ENCODE data around the gene LUM. TPM values are rescaled to one million over a fixed set of nuclear protein-coding genes. Genes with fewer than 3 reads are reported as not detected.

The LUM gene
- total RNA-seq, 1 donor from 2014 or later, result 72.9 TPM

DNA sequence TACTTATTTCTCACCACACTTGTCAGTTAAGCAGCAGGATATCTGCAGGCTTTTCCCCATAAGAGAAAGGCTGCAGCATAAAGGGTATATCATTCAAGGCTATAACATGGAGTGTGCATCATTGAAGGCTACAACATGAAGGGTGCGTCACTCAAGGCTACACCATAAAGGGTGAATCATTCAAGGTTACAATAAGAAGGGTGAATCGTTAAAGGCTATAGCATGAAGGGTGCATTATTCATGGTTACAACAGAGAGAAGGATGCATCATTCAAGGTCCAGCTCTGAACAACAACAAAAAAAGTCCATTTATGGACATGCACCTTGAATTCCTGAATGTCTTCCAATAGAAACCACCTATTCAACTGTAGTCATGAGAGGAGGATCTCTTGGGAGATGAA lies 32.8 kb upstream of the LUM start:
- TF ChIP-seq, protein P1, sequence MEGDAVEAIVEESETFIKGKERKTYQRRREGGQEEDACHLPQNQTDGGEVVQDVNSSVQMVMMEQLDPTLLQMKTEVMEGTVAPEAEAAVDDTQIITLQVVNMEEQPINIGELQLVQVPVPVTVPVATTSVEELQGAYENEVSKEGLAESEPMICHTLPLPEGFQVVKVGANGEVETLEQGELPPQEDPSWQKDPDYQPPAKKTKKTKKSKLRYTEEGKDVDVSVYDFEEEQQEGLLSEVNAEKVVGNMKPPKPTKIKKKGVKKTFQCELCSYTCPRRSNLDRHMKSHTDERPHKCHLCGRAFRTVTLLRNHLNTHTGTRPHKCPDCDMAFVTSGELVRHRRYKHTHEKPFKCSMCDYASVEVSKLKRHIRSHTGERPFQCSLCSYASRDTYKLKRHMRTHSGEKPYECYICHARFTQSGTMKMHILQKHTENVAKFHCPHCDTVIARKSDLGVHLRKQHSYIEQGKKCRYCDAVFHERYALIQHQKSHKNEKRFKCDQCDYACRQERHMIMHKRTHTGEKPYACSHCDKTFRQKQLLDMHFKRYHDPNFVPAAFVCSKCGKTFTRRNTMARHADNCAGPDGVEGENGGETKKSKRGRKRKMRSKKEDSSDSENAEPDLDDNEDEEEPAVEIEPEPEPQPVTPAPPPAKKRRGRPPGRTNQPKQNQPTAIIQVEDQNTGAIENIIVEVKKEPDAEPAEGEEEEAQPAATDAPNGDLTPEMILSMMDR (IDR thresholded peaks at IDR 0.05), result no peak
- TF ChIP-seq POLR2A (IDR thresholded peaks at IDR 0.05), result no peak
- no peak for TF ChIP-seq POLR2AphosphoS5 (IDR thresholded peaks at IDR 0.05; ENCODE audit: insufficient read depth in 1 of 2, low read depth in 1 of 2)
- Histone ChIP-seq H3K27ac (no peak overlapping the region), H3K4me1 (peaks cover 29% of the 10 kb centered on the region), H3K4me3 (no peak overlapping the region), H3K27me3 (no peaks in the 10 kb centered on the region), H3K9me3 (no peaks in the 10 kb centered on the region), H3K36me3 (peaks cover 0 to 4% of the 10 kb centered on the region in 2 donors)
- intact Hi-C loops (cut with DNase I), result no loop called here
- DNase-seq (ENCODE audit: extremely low spot score in 2 of 2), result no peak

DNA sequence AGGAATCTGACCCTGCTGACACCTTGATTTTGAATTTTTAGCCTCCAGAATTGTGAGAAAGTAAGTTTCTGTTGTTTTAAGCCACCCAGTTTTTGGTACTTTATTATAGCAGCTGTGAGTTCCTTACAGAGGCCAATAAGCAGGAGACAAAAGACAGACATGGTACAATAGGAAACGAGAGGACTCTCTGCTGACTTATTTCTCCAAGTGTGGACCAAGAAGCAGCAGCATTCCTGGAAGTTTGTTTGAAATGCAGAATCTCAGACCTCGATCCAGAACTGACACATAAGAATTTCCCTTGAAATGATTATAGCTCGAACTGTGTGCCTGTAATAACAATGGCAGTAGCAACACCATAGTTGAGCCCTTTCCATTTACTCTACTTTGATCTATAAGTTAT lies 31.9 kb upstream of the LUM start:
- no peaks in the 10 kb centered on the region for H3K9me3 ChIP-seq
- no peak overlapping the region for H3K4me3 ChIP-seq
- no peaks in the 10 kb centered on the region for H3K27me3 ChIP-seq
- peaks cover 0 to 4% of the 10 kb centered on the region in 2 donors for H3K36me3 ChIP-seq
- H3K27ac ChIP-seq, result peak overlapping the region; percentile 38
- peaks cover 36% of the 10 kb centered on the region for H3K4me1 ChIP-seq
- intact Hi-C loops (cut with DNase I), result no loop called here
- TF ChIP-seq, protein P1 (IDR thresholded peaks at IDR 0.05), result no peak
- TF ChIP-seq POLR2A (IDR thresholded peaks at IDR 0.05) (no peak), POLR2AphosphoS5 (IDR thresholded peaks at IDR 0.05; ENCODE audit: insufficient read depth in 1 of 2, low read depth in 1 of 2) (no peak)
- DNase-seq (ENCODE audit: extremely low spot score in 2 of 2), result no peak

DNA sequence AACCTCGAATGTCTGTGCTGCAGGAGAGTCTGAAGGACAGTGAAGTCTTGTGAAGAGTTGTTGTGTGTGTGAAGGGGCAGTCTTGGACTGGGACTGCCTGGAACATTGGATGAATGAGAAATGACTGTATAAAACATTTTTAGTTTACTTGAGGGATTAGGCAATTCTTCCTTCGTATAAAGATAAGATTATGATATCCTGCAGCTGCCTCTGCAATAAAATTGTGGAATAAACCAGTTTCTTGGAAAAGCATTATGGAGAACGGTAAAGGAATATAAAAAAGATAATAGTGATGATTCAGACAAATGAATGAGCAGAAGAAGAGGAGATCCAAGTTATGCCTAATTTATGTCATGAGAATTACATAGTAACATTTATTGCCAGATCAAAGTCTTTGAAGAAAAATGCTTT lies 30.9 kb upstream of the LUM start:
- H3K27ac ChIP-seq, result peak overlapping the region; percentile 43
- peaks cover 0 to 4% of the 10 kb centered on the region in 2 donors for H3K36me3 ChIP-seq
- H3K27me3 ChIP-seq, result no peaks in the 10 kb centered on the region
- no peak overlapping the region for H3K4me3 ChIP-seq
- DNase-seq (ENCODE audit: extremely low spot score in 2 of 2), result no peak
- H3K4me1 ChIP-seq, result peaks cover 40% of the 10 kb centered on the region
- TF ChIP-seq POLR2AphosphoS5 (IDR thresholded peaks at IDR 0.05; ENCODE audit: insufficient read depth in 1 of 2, low read depth in 1 of 2), result peak; percentile 48 to 71
- TF ChIP-seq, protein P1 (IDR thresholded peaks at IDR 0.05), result no peak
- intact Hi-C loops (cut with DNase I), result no loop called here
- no peaks in the 10 kb centered on the region for H3K9me3 ChIP-seq

DNA sequence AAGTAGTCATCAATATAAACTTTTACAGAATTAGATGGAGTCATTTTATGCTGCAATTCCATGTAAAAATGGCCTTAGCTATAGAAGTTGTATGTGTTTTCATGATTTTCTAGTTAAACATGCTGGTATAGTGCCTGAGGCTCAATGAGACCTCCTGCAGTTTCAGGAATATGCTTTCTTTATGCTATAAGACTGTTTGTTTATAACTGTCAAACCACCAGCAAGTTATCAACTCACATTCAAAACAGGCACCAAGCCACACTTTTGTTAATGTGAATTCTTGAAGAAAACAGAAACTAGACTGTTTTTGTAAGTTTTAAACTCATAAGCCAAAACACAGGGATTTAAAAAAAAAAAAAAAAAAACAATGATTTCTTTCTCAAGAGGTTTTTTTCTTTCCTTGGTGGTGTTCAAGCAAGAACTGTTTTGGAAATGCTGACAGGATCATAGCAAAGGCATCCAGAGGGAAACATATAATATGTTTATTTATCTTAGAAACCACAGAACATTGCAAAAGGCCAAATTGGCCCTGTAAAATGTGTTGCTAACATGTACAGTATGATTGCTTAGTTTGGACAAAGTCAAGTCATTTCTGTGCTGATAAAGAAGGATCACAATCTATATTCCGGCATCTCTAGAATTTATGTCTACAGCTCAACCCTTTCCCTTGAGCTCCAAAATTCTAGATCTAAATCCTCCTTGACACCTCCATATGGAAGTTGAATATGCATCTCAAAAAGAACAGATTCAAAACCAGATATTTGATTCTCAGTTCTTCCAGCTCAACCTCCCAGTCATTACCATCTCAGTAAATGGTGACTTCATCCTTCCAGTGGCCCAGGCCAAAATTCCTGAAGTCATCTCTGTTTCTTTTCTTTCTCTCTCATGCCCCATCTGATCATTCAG lies 29.0 kb upstream of the LUM start:
- TF ChIP-seq POLR2AphosphoS5 (IDR thresholded peaks at IDR 0.05; ENCODE audit: insufficient read depth in 1 of 2, low read depth in 1 of 2), result peak in 1 of 2 donors; percentile 48
- no peak for TF ChIP-seq POLR2A (IDR thresholded peaks at IDR 0.05)
- intact Hi-C loops (cut with DNase I), result no loop called here
- DNase-seq (ENCODE audit: extremely low spot score in 2 of 2), result no peak
- H3K4me3 ChIP-seq, result no peak overlapping the region
- H3K36me3 ChIP-seq, result no peaks in the 10 kb centered on the region
- peaks cover 40% of the 10 kb centered on the region for H3K4me1 ChIP-seq
- peak overlapping the region; percentile 54 for H3K27ac ChIP-seq
- H3K27me3 ChIP-seq, result no peaks in the 10 kb centered on the region
- no peaks in the 10 kb centered on the region for H3K9me3 ChIP-seq

DNA sequence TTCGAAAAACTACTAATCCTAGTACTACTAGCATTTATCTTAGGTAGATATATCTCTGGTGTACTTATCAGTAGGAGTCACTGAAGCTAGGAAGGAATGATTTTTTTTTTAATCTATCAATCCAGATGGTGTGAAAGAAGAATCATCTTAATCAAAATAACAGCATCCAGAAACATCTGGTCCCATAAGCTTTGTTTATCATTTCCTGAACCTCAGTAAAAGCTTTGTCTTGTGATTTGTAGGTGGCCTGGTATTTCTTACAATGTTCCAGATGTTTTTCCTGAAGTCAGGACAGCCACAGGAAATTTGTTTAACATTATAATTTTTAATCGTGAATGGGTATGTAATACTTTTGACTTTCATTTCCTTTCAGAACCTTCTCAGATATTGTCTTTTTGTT lies 28.0 kb upstream of the LUM start:
- Histone ChIP-seq H3K36me3 (no peaks in the 10 kb centered on the region), H3K27me3 (no peaks in the 10 kb centered on the region), H3K9me3 (no peaks in the 10 kb centered on the region), H3K4me3 (no peak overlapping the region), H3K4me1 (peaks cover 40% of the 10 kb centered on the region), H3K27ac (peak overlapping the region; percentile 54)
- TF ChIP-seq POLR2A (IDR thresholded peaks at IDR 0.05) (no peak), POLR2AphosphoS5 (IDR thresholded peaks at IDR 0.05; ENCODE audit: insufficient read depth in 1 of 2, low read depth in 1 of 2) (no peak)
- TF ChIP-seq, protein P1 (IDR thresholded peaks at IDR 0.05), result no peak
- DNase-seq (ENCODE audit: extremely low spot score in 2 of 2), result no peak
- intact Hi-C loops (cut with DNase I), result no loop called here

Data from vagina (tissue), 2 donors.